IMR-90 (cell line): ENCODE measurements around the gene PDLIM5.

Experiments used
- BHLHE40 ChIP-seq: fragments of 150-350 bp; IDR thresholded peaks from 2 replicates; pipeline ENCODE4 v1.6.1; 2016; ENCODE audit warnings: mild to moderate bottlenecking, low read depth, low read length
- CEBPB ChIP-seq: IDR thresholded peaks from 2 replicates; pipeline ENCODE4 v1.6.1; 2012; ENCODE audit warnings: low read depth, low read length, improper control_type of control experiment
- CHD1 ChIP-seq: IDR thresholded peaks from 2 replicates; pipeline ENCODE4 v1.6.1; 2012; ENCODE audit warnings: low read depth, low read length, improper control_type of control experiment
- MAFK ChIP-seq: IDR thresholded peaks from 2 replicates; pipeline ENCODE4 v1.6.1; 2012; ENCODE audit warnings: low read depth, low read length, improper control_type of control experiment
- MAZ ChIP-seq: IDR thresholded peaks from 2 replicates; pipeline ENCODE4 v1.6.1; 2012; ENCODE audit warnings: low read depth, mild to moderate bottlenecking, low read length, improper control_type of control experiment, moderate library complexity, borderline replicate concordance
- NFE2L2 ChIP-seq: fragments of 150-350 bp; IDR thresholded peaks from 2 replicates; pipeline ENCODE4 v1.6.1; 2016; ENCODE audit warnings: low read depth, mild to moderate bottlenecking, low read length
- POLR2A ChIP-seq: IDR thresholded peaks from 2 replicates; pipeline ENCODE4 v1.6.1; 2012; ENCODE audit warnings: mild to moderate bottlenecking, low read depth, low read length
- RAD21 ChIP-seq: IDR thresholded peaks from 2 replicates; pipeline ENCODE4 v1.6.1; 2012; ENCODE audit warnings: low read length, improper control_type of control experiment
- RFX5 ChIP-seq: IDR thresholded peaks from 2 replicates; pipeline ENCODE4 v1.8.0; 2012; ENCODE audit warnings: low read depth, mild to moderate bottlenecking, low read length, moderate library complexity
- SMC3 ChIP-seq: fragments of 150-350 bp; IDR thresholded peaks from 2 replicates; pipeline ENCODE4 v1.6.1; 2016; ENCODE audit warnings: low read depth, mild to moderate bottlenecking, antibody characterized with exemption, low read length, moderate library complexity
- TF ChIP-seq, protein P1 (sequence below): conservative IDR thresholded peaks from 2 replicates; pipeline ENCODE4 v1.5.1; 2012; ENCODE audit warnings: mild to moderate bottlenecking, low read depth, low read length, improper control_type of control experiment
- TF ChIP-seq, protein P2 (sequence below): fragments of 150-350 bp; IDR thresholded peaks from 2 replicates; pipeline ENCODE4 v1.6.1; 2016; ENCODE audit warnings: low read depth, mild to moderate bottlenecking, low read length, moderate library complexity, borderline replicate concordance
- TF ChIP-seq, protein P3 (sequence below): fragments of 150-350 bp; IDR thresholded peaks from 2 replicates; pipeline ENCODE4 v1.6.1; 2017; ENCODE audit warnings: mild to moderate bottlenecking, antibody characterized with exemption, low read length, low read depth

DNA sequence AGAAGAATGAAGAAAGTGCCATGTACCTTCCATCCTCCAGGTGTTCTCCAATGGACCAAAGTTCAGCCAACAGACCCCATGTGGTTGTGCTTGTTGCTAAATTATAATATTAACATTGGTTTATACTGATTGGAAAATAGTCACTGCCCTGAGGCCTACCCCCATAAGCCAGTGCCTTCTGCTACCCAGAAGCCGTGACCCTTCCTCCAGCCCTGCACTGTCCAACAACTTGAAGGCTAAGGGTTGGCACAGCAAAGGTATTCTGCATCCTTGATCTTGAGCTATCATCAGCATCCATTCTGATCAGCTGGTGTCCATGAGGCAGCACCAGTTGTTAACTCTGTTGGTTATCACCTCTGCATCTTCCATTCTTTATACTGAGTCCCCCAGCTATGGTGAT lies 239.8 kb downstream of the PDLIM5 start:
- TF ChIP-seq, protein P1, sequence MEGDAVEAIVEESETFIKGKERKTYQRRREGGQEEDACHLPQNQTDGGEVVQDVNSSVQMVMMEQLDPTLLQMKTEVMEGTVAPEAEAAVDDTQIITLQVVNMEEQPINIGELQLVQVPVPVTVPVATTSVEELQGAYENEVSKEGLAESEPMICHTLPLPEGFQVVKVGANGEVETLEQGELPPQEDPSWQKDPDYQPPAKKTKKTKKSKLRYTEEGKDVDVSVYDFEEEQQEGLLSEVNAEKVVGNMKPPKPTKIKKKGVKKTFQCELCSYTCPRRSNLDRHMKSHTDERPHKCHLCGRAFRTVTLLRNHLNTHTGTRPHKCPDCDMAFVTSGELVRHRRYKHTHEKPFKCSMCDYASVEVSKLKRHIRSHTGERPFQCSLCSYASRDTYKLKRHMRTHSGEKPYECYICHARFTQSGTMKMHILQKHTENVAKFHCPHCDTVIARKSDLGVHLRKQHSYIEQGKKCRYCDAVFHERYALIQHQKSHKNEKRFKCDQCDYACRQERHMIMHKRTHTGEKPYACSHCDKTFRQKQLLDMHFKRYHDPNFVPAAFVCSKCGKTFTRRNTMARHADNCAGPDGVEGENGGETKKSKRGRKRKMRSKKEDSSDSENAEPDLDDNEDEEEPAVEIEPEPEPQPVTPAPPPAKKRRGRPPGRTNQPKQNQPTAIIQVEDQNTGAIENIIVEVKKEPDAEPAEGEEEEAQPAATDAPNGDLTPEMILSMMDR = no peak
- TF ChIP-seq POLR2A (no peak), CHD1 (no peak), SMC3 (no peak), NFE2L2 (no peak), RAD21 (no peak), CEBPB (no peak), MAFK (no peak), BHLHE40 (no peak), RFX5 (no peak), MAZ (no peak)
- TF ChIP-seq, protein P2, sequence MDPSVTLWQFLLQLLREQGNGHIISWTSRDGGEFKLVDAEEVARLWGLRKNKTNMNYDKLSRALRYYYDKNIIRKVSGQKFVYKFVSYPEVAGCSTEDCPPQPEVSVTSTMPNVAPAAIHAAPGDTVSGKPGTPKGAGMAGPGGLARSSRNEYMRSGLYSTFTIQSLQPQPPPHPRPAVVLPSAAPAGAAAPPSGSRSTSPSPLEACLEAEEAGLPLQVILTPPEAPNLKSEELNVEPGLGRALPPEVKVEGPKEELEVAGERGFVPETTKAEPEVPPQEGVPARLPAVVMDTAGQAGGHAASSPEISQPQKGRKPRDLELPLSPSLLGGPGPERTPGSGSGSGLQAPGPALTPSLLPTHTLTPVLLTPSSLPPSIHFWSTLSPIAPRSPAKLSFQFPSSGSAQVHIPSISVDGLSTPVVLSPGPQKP = no peak
- TF ChIP-seq, protein P3, sequence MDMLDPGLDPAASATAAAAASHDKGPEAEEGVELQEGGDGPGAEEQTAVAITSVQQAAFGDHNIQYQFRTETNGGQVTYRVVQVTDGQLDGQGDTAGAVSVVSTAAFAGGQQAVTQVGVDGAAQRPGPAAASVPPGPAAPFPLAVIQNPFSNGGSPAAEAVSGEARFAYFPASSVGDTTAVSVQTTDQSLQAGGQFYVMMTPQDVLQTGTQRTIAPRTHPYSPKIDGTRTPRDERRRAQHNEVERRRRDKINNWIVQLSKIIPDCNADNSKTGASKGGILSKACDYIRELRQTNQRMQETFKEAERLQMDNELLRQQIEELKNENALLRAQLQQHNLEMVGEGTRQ = no peak
